Common myeloid progenitor, CD34-positive (primary cell): ENCODE measurements around the gene PRSS12. TPM values are rescaled to one million over a fixed set of nuclear protein-coding genes. Genes with fewer than 3 reads are reported as not detected.
"Not testable (repeated sequence)": the region's sequence is repeated elsewhere in the genome, so short reads cannot be mapped to it uniquely, and the experiment has no call there.

Source experiments
- CTCF ChIA-PET: fragments of 350-600 bp; sonication (Branson Sonifier 250); formaldehyde crosslinking; loops from one replicate; lab custom pipeline; 2021; ENCODE audit warnings: antibody characterized with exemption; lab: Charles Lee
- POLR2A ChIA-PET: fragments of 350-600 bp; sonication (Branson Sonifier 250); formaldehyde crosslinking; loops from one replicate; lab custom pipeline; 2021; ENCODE audit warnings: antibody characterized with exemption; lab: Charles Lee
- DNase-seq, 3 donors: peaks; one replicate each; pipeline versions ENCODE4 v3.0.0 to v3.0.0-alpha.2; 2013
- H3K27ac ChIP-seq, 2 experiments: 1 replicate in 1 of 2; 2 replicates in 1 of 2; pipeline ENCODE4 v1.7.0; 2013; ENCODE audit warnings: inconsistent platforms in 2 of 2, low read length in 2 of 2, mild to moderate bottlenecking in 2 of 2, low read depth in 1 of 2, moderate library complexity in 1 of 2; ENCODE audit not compliant: severe bottlenecking in 2 of 2, insufficient read depth in 1 of 2, poor library complexity in 1 of 2
- H3K27me3 ChIP-seq, 5 experiments: replicated peaks in 2 of 5; 1 replicate in 3 of 5; 2 replicates in 2 of 5; pipeline versions ENCODE4 v1.6.1 to v1.7.0; 2013; ENCODE audit warnings: low read length in 4 of 5, mild to moderate bottlenecking in 2 of 5, moderate library complexity in 2 of 5, inconsistent platforms in 1 of 5; ENCODE audit not compliant: insufficient read depth in 5 of 5, control insufficient read depth in 4 of 5
- H3K36me3 ChIP-seq, 4 experiments: 1 replicate in 2 of 4; 2 replicates in 2 of 4; pipeline versions ENCODE4 v1.6.1 to v1.7.0; 2013; ENCODE audit warnings: low read length in 3 of 4, control low read depth in 1 of 4, mild to moderate bottlenecking in 1 of 4; ENCODE audit not compliant: control insufficient read depth in 4 of 4, insufficient read depth in 4 of 4
- H3K4me1 ChIP-seq, 4 experiments: 1 replicate in 3 of 4; 2 replicates in 1 of 4; pipeline versions ENCODE4 v1.6.1 to v1.7.1; 2013; ENCODE audit warnings: low read length in 3 of 4, mild to moderate bottlenecking in 3 of 4, control low read depth in 1 of 4, inconsistent platforms in 1 of 4, moderate library complexity in 1 of 4; ENCODE audit not compliant: control insufficient read depth in 4 of 4, insufficient read depth in 4 of 4; ENCODE audit errors: control extremely low read depth in 1 of 4
- H3K4me3 ChIP-seq, 7 experiments: 1 replicate in 4 of 7; 2 replicates in 3 of 7; pipeline versions ENCODE4 v1.5.1 to v1.7.0; 2013; ENCODE audit warnings: mild to moderate bottlenecking in 7 of 7, low read length in 6 of 7, moderate library complexity in 6 of 7, inconsistent platforms in 2 of 7, low read depth in 2 of 7, control low read depth in 1 of 7; ENCODE audit not compliant: insufficient read depth in 4 of 7, control insufficient read depth in 1 of 7; ENCODE audit errors: extremely low read depth in 1 of 7
- H3K9me3 ChIP-seq, 5 experiments: 1 replicate in 4 of 5; 2 replicates in 1 of 5; pipeline versions ENCODE4 v1.6.1 to v1.7.1; 2013; ENCODE audit warnings: low read length in 4 of 5, mild to moderate bottlenecking in 2 of 5, inconsistent platforms in 1 of 5, low read depth in 1 of 5, moderate library complexity in 1 of 5; ENCODE audit not compliant: control insufficient read depth in 4 of 5, insufficient read depth in 2 of 5; ENCODE audit errors: control extremely low read depth in 1 of 5
- WGBS: methylation state at CpG from one replicate; pipeline ENCODE4 v1.1.5; 2013; ENCODE audit not compliant: insufficient coverage; 5-methylcytosine and 5-hydroxymethylcytosine counted together
- polyA plus RNA-seq: library from polyadenylated mRNA; unstranded; fragments of 120-200 nt; gene quantifications from one replicate; pipeline ENCODE4 v1.2.1, GENCODE V29; 2013

Gene PRSS12
- polyA plus RNA-seq: 0.22 TPM

- Histone ChIP-seq H3K9me3 (no peaks in the 10 kb centered on the region), H3K36me3 (no peaks in the 10 kb centered on the region), H3K4me1 (peaks cover 0 to 16% (median 15%) of the 10 kb centered on the region in 4 experiments), H3K4me3 (peak within 1 kb of the TSS in 6 of 7 experiments; percentile 34 to 63 (median 53)), H3K27me3 (peaks cover 10 to 82% (median 42%) of the 10 kb centered on the region in 5 experiments), H3K27ac (no peak within 1 kb of the TSS)
- DNase-seq: peak; percentile 53 to 74 (median 70)
- ChIA-PET CTCF (interaction anchor here (0.7 to 1.8 kb wide), 13 partner anchors 9 to 67 kb away, joined by 3 to 8 read pairs (median 4); no protein-coding TSS in a partner anchor), POLR2A (no interaction called here)
- under 1% methylated on average over 40 of the region's 59 CpGs for WGBS
These were observed at the start of gene PRSS12 for GRCh38 chr4:118352843-118353533. TSS of gene PRSS12 (minus strand) at chr4:118353003. CDS start at chr4:118352720, 283 bp downstream.

GRCh38 chr4:118400356-118400755 is 47.6 kb upstream of the PRSS12 start:
- WGBS: 31% methylated on average over 3 of the region's 3 CpGs
- no peaks in the 10 kb centered on the region for H3K9me3 ChIP-seq
- ChIA-PET CTCF (interaction anchor here (1.0 kb wide), 1 partner anchor 16 kb away, joined by 3 read pairs; no protein-coding TSS in a partner anchor), POLR2A (no interaction called here)
- H3K36me3 ChIP-seq: no peaks in the 10 kb centered on the region
- no peak overlapping the region for H3K4me3 ChIP-seq
- peaks cover 0 to 6% (median 0%) of the 10 kb centered on the region in 5 experiments for H3K27me3 ChIP-seq
- peaks cover 25 to 44% (median 34%) of the 10 kb centered on the region in 4 experiments for H3K4me1 ChIP-seq
- no peak overlapping the region for H3K27ac ChIP-seq
- DNase-seq: peak; percentile 71 to 96 (median 92)

GRCh38 chr4:118399883-118400282 is 47.1 kb upstream of the PRSS12 start:
- H3K36me3 ChIP-seq, H3K27me3 ChIP-seq, H3K27ac ChIP-seq, H3K4me3 ChIP-seq, H3K9me3 ChIP-seq, POLR2A ChIA-PET: not testable (repeated sequence)
- DNase-seq: peak in 2 of 3 donors; percentile 42 to 68
- CTCF ChIA-PET: interaction anchor here (1.0 to 1.1 kb wide), 2 partner anchors 13 to 17 kb away, joined by 3 read pairs; no protein-coding TSS in a partner anchor
- 94% methylated on average over 2 of the region's 4 CpGs for WGBS
- peaks cover 25 to 44% (median 34%) of the 10 kb centered on the region in 4 experiments for H3K4me1 ChIP-seq

- WGBS: 43% methylated on average over 1 of the region's 5 CpGs
- peaks cover 25 to 44% (median 34%) of the 10 kb centered on the region in 4 experiments for H3K4me1 ChIP-seq
- ChIA-PET CTCF (interaction anchor here (1.1 to 1.3 kb wide), 2 partner anchors 45 to 49 kb away, joined by 3 read pairs; partner anchors contain the start of gene PRSS12), POLR2A (no interaction called here)
- no peaks in the 10 kb centered on the region for H3K36me3 ChIP-seq
- H3K9me3 ChIP-seq: no peaks in the 10 kb centered on the region
- H3K27me3 ChIP-seq: peaks cover 0 to 6% (median 0%) of the 10 kb centered on the region in 5 experiments
- DNase-seq: peak; percentile 85 to 98 (median 96)
- no peak overlapping the region for H3K27ac ChIP-seq
- peak overlapping the region in 1 of 7 experiments; percentile 35 for H3K4me3 ChIP-seq
These were observed 45.7 kb upstream of the PRSS12 start for GRCh38 chr4:118398226-118399090.

GRCh38 chr4:118397623-118397979 is 44.8 kb upstream of the PRSS12 start:
- Histone ChIP-seq H3K27me3 (peaks cover 0 to 6% (median 0%) of the 10 kb centered on the region in 5 experiments), H3K4me1 (peaks cover 25 to 44% (median 34%) of the 10 kb centered on the region in 4 experiments), H3K27ac (no peak overlapping the region), H3K9me3 (peaks cover 0 to 2% (median 0%) of the 10 kb centered on the region in 5 experiments), H3K4me3 (no peak overlapping the region), H3K36me3 (no peaks in the 10 kb centered on the region)
- CTCF ChIA-PET: interaction anchor here (0.5 to 1.3 kb wide), 3 partner anchors 12 to 48 kb away, joined by 3 read pairs; partner anchors contain the start of gene PRSS12
- peak in 2 of 3 donors; percentile 26 to 37 for DNase-seq
- POLR2A ChIA-PET: no interaction called here
- 92% methylated on average over 1 of the region's 1 CpG for WGBS

- CTCF ChIA-PET: interaction anchor here (0.5 to 2.1 kb wide), 5 partner anchors 11 to 48 kb away, joined by 3 to 8 read pairs (median 3); partner anchors contain the start of gene PRSS12
- peaks cover 0 to 2% (median 0%) of the 10 kb centered on the region in 5 experiments for H3K9me3 ChIP-seq
- no peak overlapping the region for H3K27ac ChIP-seq
- H3K36me3 ChIP-seq: no peaks in the 10 kb centered on the region
- POLR2A ChIA-PET: no interaction called here
- no peak for DNase-seq
- H3K27me3 ChIP-seq: peaks cover 0 to 4% (median 0%) of the 10 kb centered on the region in 5 experiments
- H3K4me3 ChIP-seq: no peak overlapping the region
- peaks cover 25 to 42% (median 34%) of the 10 kb centered on the region in 4 experiments for H3K4me1 ChIP-seq
- 90% methylated on average over 3 of the region's 5 CpGs for WGBS
These were observed 44.2 kb upstream of the PRSS12 start for GRCh38 chr4:118396881-118397622.
